Ovary (tissue), 3 donors: ENCODE results near the gene SEC16A.

ENCODE experiments used
- EP300 ChIP-seq: sonication (generic); formaldehyde crosslinking; IDR thresholded peaks from one replicate; pipeline ENCODE4 v1.6.1; 2017; ENCODE audit warnings: antibody characterized with exemption
- POLR2A ChIP-seq: fragments of 450-650 bp; IDR thresholded peaks from one replicate; pipeline ENCODE4 v1.6.1; 2017; ENCODE audit warnings: antibody characterized with exemption, mild to moderate bottlenecking, moderate library complexity
- TF ChIP-seq, protein P1 (sequence below), 3 donors: fragments of 450-650 bp in 2 of 3; fragments of 200-600 bp in 1 of 3; IDR thresholded peaks; one replicate each; pipeline versions ENCODE4 v1.5.1 to v1.8.0; 2016 to 2022; ENCODE audit warnings: antibody characterized with exemption in 3 of 3, mild to moderate bottlenecking in 1 of 3
- donor health status: DM: no; HTN: no; CAD: no.

DNA sequence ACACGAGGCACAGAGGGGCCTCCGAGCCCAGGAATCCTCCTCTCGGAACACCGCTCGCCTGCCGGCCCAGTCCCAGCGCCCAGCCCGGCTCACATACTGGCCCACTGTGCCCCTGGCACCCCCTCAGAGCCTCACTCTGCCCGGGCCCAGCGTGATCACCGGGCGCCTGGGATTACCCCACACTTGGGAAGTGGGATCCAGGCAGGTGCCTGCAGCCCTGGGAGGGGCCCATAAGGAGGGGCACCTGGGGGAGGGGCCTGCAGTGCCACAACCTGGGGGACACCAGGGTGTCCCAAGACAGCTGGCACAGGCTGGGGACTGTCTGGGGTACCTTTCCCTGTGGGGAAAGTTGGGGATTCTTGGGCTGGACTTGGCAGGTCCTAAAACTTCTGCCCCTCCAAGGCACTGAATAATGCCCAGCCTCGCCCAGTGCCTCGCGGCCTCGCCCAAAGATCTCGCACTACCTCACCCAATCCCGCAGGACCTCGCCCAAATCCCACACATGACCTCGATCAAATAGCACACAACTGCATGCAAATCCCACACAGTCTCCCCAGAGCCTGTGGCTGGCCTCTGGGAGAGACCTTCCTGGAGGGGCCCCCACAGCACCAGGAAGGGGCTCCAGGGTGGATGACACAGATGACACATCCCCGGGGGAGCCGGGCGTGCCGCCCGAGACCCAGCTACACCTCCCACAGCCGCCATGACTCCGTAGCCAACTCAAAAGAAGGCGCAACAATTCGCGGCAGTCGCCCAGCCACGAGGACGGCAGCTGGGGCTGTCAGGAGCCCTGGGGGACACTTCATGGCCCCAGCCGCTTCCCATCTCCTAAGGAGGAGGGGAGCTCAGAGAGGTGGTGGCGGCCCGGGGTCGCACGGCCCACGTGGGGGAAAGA lies 49.3 kb upstream of the SEC16A start:
- TF ChIP-seq, protein P1, sequence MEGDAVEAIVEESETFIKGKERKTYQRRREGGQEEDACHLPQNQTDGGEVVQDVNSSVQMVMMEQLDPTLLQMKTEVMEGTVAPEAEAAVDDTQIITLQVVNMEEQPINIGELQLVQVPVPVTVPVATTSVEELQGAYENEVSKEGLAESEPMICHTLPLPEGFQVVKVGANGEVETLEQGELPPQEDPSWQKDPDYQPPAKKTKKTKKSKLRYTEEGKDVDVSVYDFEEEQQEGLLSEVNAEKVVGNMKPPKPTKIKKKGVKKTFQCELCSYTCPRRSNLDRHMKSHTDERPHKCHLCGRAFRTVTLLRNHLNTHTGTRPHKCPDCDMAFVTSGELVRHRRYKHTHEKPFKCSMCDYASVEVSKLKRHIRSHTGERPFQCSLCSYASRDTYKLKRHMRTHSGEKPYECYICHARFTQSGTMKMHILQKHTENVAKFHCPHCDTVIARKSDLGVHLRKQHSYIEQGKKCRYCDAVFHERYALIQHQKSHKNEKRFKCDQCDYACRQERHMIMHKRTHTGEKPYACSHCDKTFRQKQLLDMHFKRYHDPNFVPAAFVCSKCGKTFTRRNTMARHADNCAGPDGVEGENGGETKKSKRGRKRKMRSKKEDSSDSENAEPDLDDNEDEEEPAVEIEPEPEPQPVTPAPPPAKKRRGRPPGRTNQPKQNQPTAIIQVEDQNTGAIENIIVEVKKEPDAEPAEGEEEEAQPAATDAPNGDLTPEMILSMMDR (IDR thresholded peaks at IDR 0.05): no peak
- TF ChIP-seq POLR2A (no peak), EP300 (no peak)
